Measurements from ENCODE around the gene MYRIP.

DNA sequence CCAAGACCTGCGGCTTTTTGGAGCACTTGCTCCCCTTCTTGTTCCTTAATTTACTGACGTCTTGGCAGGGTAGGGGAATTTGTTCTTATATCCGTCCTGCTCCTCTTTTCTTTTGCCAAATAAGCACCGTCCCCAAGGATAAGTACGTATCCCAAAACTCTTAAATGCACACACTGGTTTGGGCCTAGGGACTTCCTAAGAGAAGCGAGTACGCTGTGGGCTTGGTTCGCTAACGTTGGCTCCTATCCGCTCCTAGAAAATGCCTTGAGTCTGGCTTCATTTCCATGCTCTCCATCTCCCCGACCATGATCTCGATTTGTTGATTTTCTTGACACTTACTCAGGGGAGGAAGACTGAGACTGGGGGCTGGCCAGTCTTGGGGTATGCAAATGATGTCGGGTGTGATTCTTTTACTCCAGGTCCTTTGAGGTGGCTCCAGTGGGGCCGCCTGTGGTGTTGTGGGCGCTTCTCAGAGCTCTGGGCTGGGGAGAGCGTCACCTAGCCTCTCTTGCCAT is 1.3 kb downstream of the MYRIP start:
- TF ChIP-seq POLR2AphosphoS5 (IDR thresholded peaks at IDR 0.05) (no peak), CTCF (IDR thresholded peaks at IDR 0.05) (no peak)
